Stimulated activated CD8-positive, alpha-beta memory T cell treated with anti-CD3 and anti-CD28 coated beads, Interleukin-12 subunit alpha, Interleukin-12 subunit beta, amount 100 ng/mL, for 1 hour (primary cell): Measurements from ENCODE around the gene ROBO1.
"Not testable (repeated sequence)": the region's sequence is repeated elsewhere in the genome, so short reads cannot be mapped to it uniquely, and the experiment has no call there.

Experiments used
- DNase-seq: peaks from one replicate; pipeline ENCODE4 v3.0.0-alpha.2; 2020; ENCODE audit warnings: low read depth

ROBO1 gene

GRCh38 chr3:78689378-78689777 is 1078.4 kb downstream of the ROBO1 start:
- DNase-seq, result no peak

GRCh38 chr3:78687520-78687919 is 1080.3 kb downstream of the ROBO1 start:
- no peak for DNase-seq

- no peak for DNase-seq
Measured at GRCh38 chr3:78683284-78683683, 1084.5 kb downstream of the ROBO1 start.

DNA sequence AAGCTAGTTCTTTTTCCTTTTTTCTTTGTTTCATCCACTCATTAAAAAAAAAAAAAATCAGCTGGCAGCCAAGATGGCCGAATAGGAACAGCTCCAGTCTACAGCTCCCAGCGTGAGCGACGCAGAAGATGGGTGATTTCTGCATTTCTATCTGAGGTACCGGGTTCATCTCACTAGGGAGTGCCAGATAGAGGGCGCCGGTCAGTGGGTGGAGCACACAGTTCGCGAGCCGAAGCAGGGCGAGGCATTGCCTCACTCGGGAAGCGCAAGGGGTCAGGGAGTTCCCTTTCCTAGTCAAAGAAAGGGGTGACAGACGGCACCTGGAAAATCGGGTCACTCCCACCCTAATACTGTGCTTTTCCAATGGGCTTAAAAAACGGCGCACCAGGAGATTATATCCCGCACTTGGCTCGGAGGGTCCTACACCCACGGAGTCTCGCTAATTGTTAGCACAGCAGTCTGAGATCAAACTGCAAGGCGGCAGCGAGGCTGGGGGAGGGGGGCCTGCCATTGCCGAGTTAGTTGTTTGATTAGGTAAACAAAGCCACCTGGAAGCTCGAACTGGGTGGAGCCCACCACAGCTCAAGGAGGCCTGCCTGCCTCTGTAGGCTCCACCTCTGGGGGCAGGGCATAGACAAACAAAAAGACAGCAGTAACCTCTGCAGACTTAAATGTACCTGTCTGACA is 1092.5 kb downstream of the ROBO1 start:
- not testable (repeated sequence) for DNase-seq

DNA sequence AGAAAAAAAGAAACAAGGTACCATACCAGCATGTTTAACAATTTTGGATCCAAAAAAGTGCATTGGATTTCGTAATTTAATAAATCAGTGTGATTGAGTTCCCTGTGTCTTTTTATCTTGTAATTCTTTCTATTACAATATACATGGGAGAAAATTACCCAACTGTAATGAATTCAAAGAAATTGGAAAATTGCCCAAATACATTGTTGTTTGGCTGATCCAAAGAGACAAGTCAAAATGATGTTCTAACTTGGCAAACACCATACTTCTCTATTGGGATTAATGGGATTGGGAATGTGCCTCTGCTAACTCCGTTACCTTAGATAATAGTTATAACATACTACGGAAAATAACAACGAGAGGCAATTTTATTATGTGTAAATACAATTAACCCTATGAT is 1097.1 kb downstream of the ROBO1 start:
- DNase-seq, result no peak

DNA sequence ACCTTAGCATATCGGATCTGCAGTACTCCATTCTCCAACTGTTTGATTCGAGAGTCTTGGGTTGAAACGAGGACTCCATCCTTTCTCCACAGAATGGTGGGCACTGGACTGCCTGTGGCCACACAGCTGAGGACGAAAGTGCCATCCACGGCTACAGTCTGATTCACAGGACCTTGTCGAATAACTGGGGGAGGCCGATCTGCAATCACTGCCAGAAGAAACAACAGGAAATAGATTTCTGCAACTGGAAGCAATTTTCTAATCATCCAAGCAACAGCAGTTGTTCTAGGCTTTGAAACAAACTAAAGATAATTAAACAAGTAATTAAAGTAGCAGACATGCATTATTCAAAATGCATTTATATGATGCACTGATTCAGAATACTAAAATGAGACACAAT is 1097.7 kb downstream of the ROBO1 start:
- DNase-seq, result no peak

- DNase-seq, result no peak
Measured at GRCh38 chr3:78668302-78668701, 1099.5 kb downstream of the ROBO1 start.

DNA sequence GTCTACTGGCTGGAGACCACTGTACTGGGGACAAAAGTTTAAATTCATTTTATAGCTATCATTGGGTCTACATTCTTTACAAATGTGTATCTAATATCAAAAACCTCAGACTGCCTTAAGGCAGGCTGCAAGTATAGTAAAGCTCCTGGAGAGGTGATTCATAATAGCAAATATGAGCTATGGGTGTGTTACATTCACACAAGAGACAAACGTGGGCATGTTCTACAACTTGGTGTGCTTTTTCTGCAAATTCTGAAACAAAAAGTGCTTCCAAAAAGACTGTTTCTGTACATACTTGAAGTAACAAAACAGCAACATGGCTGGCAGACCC is 1101.4 kb downstream of the ROBO1 start:
- no peak for DNase-seq

DNA sequence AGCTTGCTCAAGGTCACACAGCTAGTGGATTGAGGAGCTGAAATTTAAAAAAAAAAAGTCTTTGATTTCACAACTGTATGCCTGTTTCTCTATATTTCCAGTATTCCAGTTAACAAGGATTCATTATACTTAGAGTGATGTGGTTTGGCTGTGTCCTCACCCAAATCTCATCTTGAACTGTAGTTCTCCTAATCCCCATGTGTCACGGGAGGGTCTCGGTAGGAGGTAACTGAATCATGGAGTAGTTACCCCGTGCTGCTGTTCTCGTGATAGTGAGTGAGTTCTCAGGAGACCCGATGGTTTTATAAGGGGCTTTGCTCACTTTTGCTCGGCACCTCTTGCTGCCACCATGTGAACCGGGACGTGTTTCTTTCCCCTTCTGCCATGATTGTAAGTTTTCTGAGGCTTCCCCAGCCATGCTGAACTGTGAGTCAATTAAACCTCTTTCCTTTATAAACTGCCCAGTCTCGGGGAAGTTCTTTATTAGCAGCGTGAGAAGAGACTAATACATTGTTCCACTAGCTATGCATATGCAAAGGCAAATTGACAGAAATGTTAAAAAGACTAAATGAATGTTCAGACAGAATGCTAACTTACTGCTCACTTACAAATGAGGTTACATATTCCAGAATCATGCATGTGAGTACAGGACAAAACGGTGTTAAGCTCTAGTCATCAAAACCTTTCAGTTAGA is 1101.9 kb downstream of the ROBO1 start:
- DNase-seq, result no peak

GRCh38 chr3:78665101-78665500 is 1102.7 kb downstream of the ROBO1 start:
- no peak for DNase-seq

- no peak for DNase-seq
Measured at GRCh38 chr3:78660957-78661356, 1106.8 kb downstream of the ROBO1 start.

- DNase-seq, result no peak
Measured at GRCh38 chr3:78659386-78659987, 1108.3 kb downstream of the ROBO1 start.

DNA sequence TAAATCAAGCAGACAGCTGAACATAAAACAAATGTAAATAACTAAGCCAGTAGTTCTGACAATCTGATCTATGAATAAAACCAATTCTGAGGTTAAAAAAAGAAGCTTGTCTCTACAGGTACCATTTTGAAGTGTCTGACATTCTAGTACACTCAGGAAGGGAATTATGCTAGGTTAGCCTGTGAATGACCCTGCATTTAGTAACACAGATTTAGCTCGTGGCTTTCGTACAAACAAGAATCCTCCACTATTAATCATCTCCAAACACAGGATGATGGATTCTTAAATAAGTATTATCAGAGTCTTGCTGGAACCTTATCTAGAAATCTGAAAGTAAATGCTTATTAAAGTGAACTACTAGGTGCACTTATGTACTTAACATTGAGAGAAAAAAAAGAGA is 1120.1 kb downstream of the ROBO1 start:
- no peak for DNase-seq

DNA sequence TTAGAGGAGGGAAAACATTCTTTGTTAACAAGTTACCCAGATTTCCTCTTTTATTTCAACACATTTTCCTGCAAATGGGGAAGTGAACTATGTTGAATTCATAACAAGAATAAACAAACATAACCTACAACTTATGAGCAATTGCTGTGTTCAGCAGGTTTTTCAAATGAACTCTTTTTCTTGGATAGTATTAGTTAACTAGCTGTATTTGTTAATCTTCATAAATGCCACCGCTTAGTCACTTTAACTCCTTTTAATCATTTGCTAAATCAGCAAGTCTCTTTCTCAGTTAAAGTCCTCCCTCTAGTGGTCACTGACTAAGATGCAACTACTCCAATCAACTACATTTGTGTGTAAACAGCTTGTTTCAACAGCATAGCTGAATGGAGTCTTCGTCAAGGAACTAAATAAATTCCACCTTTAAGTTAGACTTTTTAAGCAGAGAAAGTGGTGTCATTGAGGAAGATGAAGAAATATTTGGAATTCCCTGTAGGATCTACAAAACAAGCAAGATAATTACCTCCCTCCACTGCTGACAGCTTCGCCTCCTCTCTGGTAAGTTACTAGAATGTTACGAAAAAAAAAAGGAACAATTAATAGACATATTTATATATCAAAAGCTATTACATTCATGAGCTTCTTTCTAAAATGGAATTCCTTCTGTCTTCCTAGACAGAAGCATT is 1122.0 kb downstream of the ROBO1 start:
- DNase-seq, result no peak

GRCh38 chr3:78644847-78645246 is 1123.0 kb downstream of the ROBO1 start:
- no peak for DNase-seq

DNA sequence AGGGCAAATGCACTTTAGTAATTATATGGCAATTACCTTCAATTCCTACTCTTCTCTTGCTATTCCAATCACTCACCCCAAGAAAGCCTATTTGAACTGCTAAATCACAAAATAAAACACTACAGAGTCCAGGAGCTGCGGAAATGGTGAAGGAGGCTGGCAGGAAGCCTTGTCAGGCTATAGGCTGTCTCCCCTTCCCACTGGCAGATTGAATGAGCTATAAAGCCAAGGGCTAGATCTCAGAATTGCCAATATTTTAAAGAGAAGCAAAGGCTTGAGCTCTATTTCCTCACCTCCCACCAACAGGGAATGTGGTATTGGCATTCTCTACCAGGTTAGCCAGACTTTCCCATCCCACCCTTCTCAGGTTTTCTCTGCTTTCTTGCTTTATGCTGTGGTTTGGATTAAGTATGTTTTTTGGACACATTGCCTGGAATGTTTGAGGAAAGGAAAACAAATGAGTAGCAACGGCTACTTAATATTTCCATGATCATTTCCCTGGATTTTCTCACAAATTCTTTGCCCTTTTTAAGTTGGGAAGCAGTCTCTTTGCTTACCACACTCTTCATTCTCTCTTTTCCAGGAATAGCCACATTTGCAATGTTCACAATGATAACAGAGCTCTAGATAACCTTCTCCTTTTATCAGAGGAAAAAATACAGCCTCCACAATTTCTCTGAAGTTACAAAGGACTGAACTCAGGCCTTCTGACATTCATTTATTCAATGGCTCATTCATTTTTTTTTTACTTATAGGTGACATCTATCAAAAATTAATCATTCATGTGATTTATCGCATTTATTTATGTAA is 1125.4 kb downstream of the ROBO1 start:
- no peak for DNase-seq

- no peak for DNase-seq
Measured at GRCh38 chr3:78641703-78642102, 1126.1 kb downstream of the ROBO1 start.

GRCh38 chr3:78634316-78634715 is 1133.5 kb downstream of the ROBO1 start:
- DNase-seq, result no peak

GRCh38 chr3:78633626-78634025 is 1134.2 kb downstream of the ROBO1 start:
- DNase-seq, result no peak

GRCh38 chr3:78632925-78633553 is 1134.8 kb downstream of the ROBO1 start:
- no peak for DNase-seq

GRCh38 chr3:78629544-78629943 is 1138.3 kb downstream of the ROBO1 start:
- DNase-seq, result no peak
